GM12891 (cell line): ENCODE data around the gene SYTL4.

Source experiments
- POLR2A ChIP-seq: IDR thresholded peaks from 2 replicates; pipeline ENCODE4 v1.6.1; 2011; ENCODE audit warnings: low read depth, low read length, control low read depth
- TAF1 ChIP-seq: IDR thresholded peaks from 2 replicates; pipeline ENCODE4 v1.6.1; 2011; ENCODE audit warnings: low read depth, low read length, control low read depth

DNA sequence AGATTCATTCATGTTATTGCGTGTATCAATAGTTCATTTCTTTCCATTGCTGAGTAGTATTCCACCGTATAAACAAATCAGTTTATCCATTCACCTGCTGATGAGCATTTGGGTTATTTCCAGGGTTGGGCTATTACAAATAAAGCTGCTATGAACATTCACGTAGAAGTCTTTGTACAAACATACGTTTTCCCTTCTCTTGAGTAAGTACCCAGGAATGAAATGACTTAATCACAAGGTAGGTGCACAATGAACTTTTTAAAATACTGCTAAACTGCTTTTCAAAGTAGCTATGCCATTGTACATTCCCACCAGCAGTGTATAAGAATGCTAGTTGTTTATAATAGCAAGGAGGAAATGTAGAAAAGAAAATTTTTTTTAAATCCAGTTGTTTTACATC, 35.9 kb downstream of the SYTL4 start:
- no peak for TF ChIP-seq POLR2A
- no peak for TF ChIP-seq TAF1
